ENCODE data around the gene EHF.
"Not testable (repeated sequence)": the region's sequence is repeated elsewhere in the genome, so short reads cannot be mapped to it uniquely, and the experiment has no call there.

EHF gene

DNA sequence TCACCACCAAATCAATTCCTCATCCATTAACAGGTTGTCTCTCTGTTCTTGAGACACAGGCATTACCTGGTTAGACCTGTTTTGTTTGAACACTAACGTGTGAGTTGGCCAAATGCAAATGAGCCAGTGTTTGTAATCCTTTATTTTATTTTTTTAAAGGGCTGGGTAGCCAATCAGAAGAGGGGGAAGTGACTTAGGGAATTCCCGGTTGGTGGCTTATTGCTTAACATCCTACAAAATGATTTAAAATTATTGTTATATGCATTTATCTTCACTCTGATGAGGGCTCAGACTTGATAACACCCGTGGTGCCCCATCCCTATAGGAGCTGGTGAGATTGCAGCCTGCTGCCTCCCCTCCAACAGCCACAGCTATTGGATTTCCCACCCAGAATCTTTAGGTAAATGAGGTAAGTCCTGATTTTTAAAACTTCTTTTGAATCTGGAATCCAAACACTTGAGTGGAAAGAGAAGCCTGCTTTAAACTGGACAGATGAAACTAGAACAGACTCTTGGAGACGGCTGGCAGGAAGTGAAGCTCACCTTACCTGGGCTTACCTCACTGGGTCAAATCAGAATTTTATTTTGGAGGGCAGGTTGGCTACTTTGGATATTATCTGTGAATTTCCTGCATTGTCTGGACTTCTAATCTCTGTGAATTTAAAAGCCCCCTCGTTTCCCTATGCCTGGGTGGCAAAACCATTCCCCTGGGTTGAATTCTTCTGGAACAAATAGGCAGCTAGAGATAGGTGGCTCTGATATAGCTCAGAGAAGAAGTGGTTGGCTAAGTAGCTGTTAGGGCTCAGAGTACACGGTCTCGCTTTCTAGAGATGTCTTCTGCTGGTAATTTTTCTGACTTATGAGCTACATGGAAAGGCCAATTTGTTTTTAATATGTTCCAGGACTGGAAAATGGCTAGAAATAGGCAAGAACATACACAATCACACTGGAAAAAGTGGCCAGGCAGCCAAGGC, at the start of gene EHF:
EHF (plus strand) TSS at position 274 of the 973 bp plus-strand sequence. CDS start 21,538 bp downstream, outside the sequence.
- no peak for DNase-seq

DNA sequence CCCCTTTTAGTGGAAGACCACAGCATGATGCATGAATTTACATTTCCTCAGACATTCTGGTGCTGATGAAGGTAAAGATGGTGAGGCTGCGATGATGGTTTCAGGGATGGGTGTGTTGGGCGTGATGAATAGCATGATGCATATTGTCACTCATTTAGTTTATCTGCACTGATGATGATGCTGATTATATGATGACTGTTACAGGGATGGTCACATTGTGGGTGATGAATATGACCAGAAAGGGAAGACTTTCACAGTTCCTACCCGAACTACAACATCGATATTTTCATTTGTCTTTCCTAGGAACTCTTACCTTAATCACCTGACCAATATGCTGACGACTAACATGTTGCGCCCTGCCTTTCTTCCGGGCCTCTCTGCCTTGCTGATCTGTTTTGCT, 47.4 kb upstream of the EHF start:
- no peak for DNase-seq

DNA sequence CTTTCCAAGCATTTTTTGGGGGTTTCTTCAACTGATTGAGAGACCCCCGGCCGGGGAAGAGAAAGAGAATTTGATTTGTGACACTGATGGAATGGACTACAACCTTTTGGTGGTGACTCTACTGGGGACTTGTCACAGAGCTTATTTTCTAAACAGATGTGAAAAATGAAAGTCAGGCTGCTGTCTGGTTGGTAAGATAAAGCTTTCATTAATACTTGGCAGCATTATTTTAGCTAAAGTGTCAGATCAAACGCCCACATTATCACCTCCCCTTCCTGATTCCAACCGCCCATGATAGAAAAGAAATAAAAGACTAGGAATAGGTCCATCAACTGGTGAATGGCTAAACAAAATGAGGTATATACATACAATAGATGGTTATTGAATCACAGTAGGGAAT, 45.6 kb upstream of the EHF start:
- DNase-seq = peak; percentile 80

DNA sequence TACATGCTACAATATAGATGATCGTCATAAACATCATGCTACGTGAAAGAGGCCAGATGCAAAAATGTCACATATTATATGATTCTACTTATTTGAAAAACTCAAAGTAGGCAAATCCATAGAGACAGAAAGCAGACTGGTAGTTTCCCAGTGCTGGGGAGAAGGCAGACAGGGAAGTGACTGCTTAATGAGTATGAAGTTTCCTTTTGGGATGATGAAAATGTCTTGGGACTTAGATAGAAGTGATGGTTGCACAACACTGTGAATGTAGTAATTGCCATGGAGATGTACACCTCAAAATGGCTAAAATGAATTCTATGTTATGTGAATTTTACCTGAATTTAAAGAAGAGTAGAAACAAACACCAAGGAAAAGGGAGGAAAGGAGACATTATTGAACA, 45.2 kb upstream of the EHF start:
- DNase-seq = no peak

DNA sequence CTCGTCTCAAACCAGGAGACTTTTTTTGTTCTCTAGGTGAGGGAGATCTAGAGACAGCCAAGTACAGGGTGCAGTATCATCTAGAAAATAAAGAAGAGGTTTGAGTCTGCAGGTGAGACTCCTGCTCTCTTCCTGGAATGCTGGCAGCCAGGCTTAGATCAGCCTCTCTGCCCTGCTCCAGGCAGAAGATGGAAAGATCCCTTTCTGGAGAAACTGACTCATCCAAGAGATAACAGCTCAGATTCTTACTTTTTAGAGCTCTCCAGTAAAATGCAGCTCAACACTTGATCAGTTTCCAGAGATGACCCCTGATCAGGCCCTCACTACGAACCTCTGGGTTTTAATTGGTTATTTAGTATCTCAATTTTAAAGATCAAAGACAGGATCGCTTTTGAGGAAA, 44.6 kb upstream of the EHF start:
- no peak for DNase-seq

DNA sequence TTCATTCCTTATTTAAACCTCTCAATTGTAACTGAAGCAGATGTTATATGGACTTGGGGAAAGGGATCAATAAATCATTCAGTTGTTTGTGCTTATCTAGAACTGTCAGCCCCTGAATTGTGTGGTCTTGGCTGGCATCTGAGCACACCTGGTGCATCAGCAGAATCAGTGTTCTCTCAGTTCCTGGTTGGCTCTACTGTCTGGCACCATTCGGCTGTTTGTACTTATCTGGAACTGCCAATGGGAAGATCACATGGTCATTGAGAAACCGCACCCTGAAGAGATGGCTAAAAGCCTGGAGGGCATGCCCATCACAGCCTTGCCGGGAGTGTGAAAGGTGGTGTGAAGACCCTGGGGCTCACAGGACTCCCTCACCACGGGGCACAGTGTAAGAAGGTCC, 37.1 kb upstream of the EHF start:
- peak; percentile 39 for DNase-seq

DNA sequence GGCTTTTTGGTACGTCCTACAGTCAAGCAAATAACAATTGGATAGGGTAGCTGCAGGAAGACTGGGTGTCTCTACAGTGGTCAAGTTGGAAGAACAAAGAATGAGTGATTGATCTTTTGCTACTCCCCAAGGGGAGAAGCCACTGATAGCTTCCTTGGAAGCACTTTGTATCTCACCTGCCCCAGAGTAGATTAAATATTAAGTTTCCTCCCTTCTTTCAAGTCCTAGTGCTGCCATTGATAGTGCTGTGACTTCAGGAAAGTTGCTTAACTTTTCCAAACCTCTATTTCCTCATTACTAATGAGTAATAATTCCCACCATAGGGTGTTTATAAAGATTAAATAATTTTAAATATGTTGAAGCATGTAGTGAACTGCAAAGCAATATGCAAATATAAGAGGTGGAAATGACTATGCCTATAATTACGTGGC, 35.6 kb upstream of the EHF start:
- DNase-seq = no peak

DNA sequence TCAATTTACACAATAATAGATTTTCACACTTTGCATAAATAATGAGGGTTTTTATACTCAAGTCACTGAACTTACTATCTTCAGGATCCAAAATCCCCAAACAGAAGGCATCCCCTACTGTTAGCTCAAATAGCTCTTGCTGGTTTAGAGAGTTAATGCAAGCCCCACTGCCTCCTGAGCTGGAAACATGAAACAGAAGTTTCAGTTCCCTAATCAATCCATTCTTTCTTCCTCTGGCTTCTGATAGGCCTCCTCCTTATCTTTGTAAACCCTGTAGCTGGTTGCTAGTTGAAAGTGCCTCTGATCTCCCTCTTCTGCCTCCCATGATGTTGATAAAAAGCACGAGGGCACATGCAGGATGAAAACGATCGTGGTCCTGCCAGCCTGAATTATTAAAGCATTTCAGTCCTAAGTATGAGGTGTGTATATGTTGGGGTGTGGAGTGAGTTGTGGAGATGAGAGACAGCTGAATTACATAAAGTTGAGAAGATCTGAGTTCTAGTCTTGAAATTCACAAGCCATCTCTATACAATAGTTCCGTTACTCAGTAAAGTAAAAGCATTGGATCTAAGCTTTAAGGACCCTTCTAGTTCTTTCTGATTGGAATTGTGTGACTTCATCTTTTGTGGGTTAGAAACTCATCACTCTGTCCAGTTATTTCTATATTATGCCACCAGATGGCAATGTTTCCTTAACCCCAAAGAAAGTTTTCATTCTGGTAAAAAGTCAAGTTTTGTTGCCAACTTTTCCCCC, 35.0 kb upstream of the EHF start:
- peak; percentile 82 for DNase-seq

DNA sequence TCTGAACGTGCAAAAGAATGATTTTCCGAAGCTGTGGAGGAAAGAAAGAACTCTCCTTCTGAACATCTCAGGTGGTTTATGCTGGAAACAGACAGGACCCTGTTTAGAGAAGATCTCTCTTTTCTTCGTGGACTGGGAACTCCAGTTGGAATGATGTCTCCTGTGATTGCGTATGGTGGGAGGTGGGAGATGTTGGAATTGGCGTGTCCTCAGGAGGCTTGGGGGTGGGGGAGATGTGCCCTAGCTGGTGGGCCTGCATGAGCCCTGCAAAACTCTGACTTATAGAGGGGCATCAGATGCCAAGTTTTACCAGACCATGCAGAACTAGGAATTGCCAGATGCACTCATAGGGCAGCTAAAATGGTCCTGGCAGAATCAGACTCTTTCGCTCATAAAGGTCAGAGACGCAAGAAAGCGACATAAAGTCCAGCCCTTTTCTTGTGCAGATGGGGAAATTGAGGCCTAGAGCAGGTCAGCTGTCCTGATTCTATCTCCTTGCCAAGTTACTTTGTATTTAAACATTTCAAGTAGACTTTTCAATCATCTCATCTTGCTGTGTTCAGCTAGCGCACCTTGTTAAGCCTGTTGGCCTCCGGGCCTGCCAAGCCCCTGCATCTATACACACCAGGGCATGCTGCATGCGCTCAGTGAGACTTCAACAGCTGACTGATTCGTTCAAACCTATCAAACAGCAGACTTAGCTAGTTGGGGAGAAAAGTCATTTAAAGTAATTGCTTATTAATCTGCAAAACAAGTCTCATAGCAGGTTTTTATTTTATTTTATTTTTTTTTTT, 34.2 kb upstream of the EHF start:
- DNase-seq = no peak

DNA sequence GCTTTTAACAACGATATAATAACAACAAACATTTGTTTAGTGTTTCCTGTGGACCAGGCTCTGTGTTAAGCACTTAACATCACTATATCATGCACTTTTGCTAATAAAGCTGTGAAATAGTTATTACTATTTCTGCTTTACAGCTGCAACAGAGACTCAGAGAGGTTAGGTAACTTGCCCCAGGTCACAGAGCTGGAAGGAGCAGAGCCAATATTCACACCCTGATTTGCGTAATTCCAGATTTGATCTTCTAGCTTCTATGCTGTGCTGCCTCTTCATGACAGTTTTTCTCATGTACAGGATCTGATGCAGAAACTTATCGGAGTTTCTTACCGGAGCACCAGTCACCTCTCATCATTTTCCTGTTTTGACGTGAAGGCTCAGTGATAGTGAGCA, 33.6 kb upstream of the EHF start:
- DNase-seq = no peak

DNA sequence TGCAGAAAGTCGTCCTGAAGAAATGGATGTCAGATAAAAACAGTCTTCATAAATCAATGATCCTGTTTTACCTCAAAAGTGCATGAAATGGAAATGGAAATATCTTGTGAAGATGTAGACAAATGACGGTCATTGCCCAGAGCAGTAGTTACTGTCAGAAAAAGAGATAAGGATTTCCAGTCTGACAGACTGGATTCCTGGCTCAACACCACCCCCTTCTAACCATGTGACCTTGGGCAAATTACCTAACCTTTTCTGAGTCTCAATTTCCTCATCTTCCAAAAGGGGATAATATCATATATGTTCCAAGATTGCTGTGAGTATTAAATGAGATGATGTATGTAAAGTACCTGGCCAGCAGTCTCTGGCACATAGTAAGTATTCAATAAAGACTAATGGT, 32.9 kb upstream of the EHF start:
- DNase-seq = no peak

DNA sequence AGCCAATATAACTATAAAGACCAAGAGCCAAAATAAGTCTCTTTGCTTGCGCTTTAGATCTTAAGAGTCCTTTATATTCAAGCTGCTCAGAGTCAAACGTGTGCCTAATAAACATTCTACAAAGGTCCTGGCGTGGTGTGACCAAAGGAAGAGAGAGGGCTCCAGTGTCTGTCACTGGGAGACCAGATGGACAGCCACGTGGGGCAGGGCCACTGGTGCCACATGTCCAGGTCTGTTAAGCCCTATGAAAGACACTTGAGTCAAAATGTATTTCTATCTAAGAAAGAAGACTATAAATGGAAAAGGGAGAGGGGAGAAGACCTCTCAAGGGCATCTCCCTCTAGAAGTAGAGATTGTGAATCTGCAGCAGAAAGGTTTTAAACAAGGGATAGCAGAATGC, 32.2 kb upstream of the EHF start:
- DNase-seq = no peak

DNA sequence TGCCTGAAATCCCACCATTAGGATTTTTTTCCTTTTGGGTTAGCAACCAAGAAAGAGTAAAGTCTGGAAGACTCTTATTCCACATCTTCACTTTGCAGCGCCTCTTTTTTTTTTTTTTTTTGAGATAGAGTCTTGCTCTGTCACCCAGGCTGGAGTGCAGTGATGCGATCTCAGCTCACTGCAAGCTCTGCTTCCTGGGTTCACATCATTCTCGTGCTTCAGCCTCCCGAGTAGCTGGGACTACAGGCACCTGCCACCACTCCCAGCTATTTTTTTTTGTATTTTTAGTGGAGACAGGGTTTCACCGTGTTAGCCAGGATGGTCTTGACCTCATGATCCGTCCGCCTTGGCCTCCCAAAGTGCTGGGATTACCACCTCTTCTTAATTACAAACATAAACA, 31.7 kb upstream of the EHF start:
- DNase-seq = not testable (repeated sequence)

DNA sequence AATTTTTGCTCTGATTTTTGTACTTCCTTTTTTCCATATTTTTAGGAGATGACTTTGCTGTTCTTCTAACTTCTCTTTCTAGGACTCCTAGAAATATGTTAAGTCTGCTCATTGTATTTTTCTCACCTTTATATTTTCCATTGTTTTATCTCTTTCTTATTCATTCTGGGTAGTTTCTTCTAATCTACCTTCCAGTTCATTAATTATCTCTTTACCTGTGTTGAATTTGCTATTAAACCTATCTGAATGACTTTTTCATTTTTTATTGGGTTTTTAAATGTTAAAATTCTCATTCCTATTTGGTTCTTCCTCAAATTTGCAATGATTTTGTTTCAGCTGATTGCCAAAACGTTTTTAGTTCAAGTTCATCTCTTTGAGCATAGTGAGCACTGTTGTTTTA, 27.8 kb upstream of the EHF start:
- no peak for DNase-seq

DNA sequence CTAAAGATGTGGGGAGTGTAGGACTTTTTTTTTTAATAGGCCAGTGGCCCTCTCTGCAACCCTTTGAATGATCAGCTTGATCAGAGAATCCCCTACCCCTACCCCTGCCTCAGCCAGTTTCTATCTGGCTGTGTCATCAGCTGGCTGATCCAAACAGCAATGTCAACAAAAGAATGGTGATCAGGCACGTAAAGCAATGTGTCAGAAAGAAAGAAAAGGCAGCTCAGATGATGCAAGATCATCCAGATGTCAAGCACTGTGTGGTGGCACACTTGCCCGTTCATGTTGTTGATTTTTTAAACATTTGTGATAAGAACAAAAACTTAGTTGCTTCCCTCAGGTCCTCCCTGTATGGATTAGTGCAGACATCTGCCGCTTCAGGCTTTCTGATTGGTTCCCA, 26.3 kb upstream of the EHF start:
- no peak for DNase-seq

DNA sequence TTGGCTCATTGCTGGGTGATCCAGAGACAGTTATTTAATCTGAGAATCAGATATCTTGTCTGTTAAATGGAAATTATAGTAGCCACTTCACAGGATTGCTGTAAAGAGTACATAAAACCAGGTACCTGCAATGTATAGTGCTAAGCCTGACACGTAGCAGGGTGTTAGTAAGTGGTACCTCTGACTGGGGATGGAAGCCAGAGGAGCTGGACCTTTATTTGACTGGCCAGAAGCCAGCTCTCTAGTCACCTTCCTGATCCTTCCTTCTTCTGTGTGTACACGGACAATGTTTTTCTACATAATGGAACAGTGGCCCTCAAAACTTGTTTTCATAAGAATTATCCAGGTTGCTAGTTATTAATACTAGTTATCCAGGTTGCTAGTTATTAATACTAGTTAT, 25.5 kb upstream of the EHF start:
- DNase-seq = no peak

DNA sequence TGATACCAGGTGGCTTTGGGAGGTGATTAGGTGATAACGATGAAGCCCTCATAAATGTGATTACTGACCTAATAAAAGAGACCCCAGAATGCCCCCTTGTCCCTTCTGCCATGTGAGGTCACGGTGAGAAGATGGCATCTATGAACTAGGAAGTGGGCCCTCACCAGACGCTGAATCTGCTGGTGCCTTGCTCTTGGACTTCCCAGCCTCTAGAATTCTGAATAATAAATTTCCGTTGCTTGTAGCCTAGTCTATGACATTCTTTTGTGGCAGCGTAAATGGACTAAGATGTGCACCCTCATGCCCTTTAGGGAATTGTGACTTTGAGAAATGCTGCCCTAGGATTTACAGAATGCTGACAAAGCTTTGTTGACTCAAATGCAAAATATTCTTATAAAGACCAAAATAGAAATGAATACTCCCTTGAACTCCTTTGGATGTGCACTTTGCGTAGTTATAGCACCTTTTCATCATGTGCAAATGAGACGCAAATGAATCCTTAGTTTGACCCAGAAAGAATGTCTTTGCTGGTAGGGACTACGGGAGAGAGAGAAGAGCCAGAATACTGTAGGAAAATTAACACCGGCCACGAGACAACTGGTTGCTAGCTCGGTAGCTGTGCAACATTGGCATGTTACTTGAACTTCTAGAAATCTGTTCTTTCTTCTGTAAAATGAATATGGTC, 24.8 kb upstream of the EHF start:
- no peak for DNase-seq

DNA sequence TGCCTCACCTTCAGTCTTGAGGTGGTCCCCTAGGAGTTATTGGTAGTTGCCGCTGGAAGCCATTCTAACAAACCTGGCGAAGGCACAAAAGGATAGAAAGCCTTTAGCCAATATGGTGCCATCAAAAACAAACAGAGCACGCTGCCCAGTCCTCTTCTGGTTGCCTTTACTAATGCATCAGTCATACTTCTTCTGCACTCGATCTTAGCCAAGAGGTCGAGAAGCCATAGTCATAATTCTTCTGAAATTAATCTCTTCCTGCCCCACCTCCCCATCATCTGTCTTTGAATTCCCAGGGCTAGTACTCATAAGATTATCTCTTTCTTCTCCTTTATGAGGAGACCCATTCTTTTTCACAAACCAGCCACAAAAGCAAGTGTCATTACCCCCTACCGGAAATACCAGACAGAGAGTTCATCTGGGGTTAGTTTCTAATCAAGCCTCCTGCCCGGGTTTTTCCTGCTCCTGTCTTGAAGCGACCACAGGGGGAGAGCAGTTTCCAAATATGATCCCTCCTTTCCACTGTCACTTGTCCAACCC, 21.4 kb upstream of the EHF start:
- DNase-seq = peak; percentile 54

DNA sequence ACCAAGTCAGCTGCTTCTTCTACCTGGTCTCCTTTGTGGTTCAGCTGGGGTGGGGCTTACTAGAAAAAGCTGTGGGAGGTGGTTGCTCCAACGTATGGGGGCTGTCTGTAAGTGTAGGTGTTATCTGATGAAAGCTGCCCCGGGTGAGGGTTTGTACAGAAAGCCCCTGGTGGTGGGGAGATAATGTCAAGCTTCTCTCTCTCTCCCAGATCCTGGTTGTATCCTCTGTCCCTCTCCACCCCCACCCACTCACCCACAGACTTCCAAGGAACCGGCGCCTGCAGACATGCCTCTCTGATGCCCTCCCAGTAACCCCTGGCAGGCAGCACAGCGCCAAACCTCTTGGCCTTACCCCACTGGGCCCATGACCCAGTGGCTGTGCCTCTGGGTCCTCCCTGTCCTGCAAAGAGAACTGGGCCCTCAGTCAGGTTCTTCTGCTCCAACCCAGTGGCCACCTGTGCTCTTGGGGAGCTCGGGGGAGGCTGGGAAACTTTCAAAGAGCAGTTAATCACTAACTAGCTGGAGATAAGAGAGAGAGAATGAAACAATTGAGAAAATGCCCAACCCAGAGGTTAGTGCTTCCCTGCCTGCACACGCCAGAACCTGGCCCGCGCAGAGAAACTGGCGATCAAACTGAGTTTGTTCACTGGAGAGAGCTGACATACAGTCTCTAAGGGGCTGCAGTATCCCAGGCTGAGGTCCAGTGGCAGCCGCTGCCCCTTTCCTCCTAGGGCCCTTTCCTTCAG, 20.4 kb upstream of the EHF start:
- peak; percentile 66 for DNase-seq

DNA sequence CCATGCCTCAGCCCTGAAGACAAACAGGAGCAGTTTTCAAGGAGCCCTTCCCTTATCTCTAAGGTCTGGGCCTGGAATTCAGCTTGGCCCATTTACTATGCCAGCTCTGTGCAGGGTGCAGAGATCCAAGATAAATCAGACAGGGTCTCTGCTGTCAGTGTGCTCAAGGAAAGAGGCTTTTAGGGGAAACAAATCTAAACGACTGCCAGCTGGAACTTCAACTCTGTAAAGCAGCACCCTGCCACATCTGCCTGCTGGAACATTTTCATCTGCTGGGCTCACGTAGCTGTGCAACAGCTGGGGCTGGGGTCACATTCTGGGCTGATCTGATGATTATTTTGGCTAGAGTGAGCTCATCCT, 19.8 kb upstream of the EHF start:
- no peak for DNase-seq

DNA sequence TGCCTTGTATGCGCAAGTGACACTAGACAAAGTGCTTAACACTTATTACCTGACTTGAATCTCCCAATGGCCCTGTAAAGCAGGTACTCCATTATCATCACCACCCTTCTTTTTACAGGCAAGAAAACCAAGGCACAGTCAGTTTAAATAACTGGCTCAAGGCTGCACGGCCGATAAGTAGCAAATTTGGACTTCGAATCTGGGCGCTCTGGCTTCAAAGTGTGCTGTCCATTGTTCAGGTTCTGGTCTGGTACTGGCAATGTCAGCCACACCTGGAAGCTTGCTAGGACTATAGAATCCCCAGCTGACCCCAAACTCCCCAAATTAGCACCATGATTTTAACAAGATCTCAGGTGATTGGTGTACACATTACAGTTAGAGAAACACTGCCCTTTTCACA, 19.3 kb upstream of the EHF start:
- DNase-seq = no peak

DNA sequence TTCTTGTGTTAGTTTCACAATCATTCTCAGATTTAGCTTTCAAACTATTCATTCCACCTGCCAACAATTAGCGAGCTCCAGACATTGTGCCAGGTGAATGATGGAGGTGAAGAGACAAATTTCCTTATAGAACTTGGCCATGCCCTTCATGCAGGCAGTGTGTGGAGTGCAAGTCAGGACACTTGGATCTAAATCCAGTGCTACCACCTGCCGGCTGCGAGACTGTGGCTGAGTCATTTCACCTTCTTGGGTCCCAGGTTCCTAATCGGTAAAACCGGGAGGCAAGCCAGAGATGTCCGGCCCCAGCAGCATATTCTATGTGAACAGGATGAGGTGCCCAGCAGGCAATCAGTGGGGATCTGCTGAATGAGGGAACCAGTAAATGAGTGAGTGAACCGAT, 18.6 kb upstream of the EHF start:
- DNase-seq = no peak

Measured in hematopoietic multipotent progenitor cell treated with erythropoietin and hydrocortisone succinate and interleukin-3 and kit ligand, for 4 days (in vitro differentiated cells).